Inflammatory macrophage treated with lipopolysaccharide for 4 hours (primary cell): Measurements from ENCODE around the gene MAD1L1.

ENCODE experiments used
- DNase-seq: peaks from one replicate; pipeline ENCODE4 v3.0.0-alpha.2; 2020

Gene MAD1L1

DNA sequence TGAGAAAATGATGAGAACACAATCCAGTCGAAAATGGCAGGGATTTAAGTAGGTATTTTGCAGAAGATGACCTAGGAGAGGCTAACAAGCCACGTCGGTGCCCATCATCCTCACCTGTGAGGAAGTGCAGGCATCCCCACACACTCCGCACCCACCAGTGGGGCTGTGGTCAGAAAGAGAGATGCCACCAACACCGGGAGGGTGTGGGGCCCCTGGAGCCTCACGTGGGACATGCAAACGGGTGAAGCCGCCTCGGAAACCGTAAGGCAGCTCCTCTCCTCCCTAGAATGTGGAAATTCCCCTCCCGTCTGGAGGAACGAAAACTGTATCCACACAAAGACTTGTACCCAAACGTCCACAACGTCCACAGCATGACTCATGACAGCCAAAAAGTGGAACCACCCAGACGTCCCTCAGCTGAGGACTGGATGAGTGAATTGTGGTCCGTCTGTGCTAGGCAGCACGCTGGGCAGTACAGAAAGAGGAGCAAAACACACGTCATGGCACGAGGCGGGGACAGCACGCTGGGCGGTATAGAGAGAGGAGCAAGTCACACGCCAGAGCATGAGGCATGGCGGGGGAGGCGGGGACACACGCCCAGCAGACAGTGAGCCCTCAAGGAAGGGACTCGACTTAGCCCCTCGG, 316.7 kb downstream of the MAD1L1 start:
- peak; percentile 98 for DNase-seq

GRCh38 chr7:1915326-1915725, 317.4 kb downstream of the MAD1L1 start:
- no peak for DNase-seq

DNA sequence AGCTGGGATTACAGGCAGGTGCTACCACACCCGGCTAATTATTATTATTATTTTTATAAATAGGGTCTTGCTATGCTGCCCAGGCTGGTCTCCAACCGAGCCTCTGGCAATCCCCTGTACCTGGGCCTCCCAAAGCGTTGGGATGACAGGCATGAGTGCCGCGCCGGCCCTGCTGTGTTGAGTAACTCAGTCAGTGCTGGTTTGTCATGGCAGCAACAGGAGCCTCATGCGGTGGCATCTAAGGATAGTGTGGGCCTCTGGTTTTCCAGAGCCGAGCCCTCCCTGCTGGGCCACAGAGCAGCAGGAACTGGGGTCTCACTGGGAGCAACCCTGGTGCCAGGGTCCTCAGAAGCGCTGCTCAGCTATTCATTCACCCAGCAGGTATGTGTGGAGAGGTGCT, 318.0 kb downstream of the MAD1L1 start:
- DNase-seq, result no peak

- no peak for DNase-seq
These were observed 318.4 kb downstream of the MAD1L1 start for GRCh38 chr7:1914321-1914720.

DNA sequence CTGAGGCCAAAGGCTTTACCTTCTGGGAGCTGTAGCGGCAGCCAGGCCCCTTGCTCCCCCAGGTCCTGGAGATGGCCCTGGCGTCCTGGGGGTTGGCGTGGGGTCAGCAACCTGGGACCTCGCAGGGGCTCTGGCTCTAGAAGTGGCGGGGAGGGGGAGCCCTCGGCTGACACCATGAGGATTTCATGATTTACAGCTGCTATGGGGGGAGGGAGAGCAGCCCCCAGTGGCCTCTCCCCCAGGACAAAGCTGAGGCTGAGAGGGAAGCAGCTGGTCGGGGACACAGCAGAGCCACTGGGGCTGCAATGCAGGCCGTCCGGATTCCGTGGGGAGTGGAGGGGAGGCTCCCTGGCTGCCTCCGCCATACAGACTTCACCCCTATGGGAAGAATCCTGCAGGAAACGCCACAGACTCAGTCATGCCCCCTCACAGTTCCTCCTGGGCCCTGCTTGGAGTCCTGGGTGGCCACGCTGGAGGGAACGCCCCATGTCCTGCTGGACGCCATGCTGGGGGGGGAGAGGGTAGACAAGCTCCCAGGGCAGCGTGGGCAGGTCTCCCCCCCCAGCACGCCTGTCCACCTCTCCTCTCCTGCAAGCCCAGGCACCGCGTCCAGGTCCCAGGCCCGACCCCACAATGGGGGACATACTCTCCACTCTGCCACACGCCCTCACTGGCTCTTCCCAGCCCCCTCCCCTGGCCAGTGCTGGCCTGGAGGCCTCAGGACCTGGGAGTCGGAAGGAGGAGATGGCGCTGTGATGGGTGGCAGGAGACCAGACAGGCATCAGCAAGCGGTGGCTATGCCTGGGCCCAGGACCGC, 319.1 kb downstream of the MAD1L1 start:
- DNase-seq, result no peak

GRCh38 chr7:1912593-1913465, 319.9 kb downstream of the MAD1L1 start:
- DNase-seq, result peak; percentile 42

GRCh38 chr7:1911571-1911970, 321.2 kb downstream of the MAD1L1 start:
- DNase-seq, result no peak

- no peak for DNase-seq
These were observed 321.9 kb downstream of the MAD1L1 start for GRCh38 chr7:1910827-1911226.

DNA sequence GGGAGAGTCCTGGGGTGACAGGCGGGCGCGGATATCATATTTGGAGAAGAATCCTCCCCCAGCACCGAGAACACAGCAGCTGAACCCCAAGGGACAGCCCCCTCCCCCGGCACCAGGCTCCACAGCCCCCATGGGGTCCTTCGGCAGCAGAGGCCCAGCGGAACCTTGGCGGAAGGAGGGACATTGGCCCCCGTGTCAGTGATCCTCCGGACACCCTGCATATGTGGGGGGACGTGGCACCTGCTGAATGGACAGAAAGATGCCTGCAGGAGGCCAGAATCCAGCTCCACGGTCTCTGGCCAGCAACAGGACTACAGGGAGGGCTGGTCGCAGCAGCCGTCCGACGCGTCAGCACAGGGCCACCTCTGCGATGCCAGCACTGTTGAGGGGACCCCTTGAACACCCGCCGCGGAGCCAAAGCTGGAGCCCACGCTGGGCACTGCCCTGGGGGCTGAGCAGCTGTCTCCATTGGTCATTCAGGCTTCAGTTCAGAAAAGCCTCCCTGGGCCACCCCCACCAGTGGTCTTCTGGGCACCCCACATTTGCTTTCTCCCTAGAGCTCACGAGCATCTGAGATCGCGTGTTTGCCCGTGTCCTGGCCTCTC, 322.6 kb downstream of the MAD1L1 start:
- DNase-seq, result no peak

GRCh38 chr7:1909476-1909875, 323.3 kb downstream of the MAD1L1 start:
- no peak for DNase-seq

- no peak for DNase-seq
These were observed 323.8 kb downstream of the MAD1L1 start for GRCh38 chr7:1908823-1909420.

DNA sequence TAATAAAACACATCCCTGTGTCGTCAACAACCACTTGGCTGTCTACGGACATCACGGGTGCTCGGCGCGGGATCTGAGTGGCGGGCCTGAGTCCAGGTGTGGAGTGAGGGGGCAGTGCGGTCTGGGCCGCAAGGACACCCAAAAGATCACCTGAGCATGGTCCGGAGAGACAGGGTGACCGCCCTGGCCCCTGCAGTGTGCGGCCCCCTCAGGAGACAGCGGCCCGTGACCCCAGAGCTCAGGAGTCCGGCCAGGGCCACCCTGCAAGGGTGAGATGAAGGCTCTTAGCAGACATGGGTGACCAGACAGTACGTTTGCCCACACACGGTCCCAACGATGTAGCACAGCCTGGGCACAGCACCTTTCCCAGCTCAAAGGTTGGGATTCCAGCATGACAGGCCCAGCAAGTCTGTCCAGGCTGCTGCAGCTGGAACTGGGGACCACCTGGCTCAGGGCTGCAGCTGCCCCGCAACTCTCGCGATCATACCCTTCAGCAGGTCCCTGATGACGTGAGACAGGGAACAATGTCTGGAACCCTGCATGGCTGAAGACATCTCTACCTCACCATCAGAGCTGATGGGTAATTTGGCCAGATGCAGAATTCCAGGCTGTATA, 324.9 kb downstream of the MAD1L1 start:
- DNase-seq, result no peak

DNA sequence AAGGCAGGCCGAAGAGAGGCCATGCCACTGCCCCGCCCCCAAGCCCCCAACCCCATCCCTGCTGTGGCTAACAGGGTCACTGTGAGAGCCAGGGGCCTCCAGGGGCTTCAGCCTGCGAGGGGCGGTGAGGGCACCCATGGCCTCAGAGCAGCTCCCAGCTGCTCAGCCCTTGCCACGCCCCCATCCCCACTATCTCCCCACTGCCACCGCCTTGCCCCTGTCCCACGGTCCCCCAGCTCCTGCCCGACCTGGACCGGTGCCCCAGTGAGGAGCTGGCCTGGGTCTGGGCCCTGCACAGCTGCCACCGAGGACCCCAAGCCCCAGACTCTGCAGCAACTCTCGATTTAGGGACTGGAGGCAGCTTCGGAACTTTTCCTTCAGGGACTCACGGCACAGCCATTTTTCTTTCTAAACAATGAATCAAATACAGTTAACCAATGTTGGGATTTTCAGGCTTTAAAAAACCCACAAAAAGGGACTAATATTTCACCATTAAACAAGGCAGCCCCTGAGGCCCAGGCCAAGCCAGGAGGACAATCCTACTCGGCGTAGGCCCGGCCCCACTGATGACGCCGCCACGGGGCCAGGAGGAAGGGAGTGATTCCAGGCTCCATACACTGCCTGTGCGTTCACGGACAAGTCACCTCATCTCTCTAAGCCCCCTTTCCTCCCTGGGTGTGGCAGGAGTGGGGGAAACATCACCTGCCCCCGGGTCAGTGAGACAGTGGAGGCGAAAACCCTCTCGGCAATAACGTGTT, 325.6 kb downstream of the MAD1L1 start:
- DNase-seq, result no peak

- DNase-seq, result no peak
These were observed 326.5 kb downstream of the MAD1L1 start for GRCh38 chr7:1906087-1906830.

DNA sequence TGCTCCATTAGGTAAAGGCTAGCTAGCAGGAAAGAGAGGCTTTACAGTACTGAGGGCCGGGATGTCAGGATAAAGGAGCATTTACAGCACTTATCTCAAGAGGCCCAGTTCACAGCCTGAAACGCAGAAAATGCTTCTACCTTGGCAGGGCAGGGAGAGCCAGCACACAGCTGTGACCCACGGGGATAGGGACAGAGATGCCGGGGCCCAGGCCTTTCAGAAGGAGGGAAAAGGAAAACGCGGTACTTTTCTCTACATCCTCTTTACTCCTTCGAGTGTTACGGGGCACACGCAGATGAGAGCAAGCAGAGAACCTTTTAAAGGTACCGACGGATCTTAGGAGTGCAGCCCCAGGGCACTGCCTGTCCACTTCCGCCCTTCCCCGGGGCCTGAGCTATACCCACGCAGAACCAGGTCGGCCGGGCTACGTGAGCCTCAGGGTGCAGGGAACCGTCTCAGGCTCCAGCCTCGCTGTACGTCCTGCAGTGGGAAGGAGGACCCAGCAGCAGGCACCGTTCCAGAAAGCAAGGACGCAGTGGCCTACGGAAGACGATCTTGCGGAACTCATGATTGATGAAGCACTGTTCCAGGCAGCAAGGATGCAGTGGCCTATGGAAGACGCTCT, 330.4 kb downstream of the MAD1L1 start:
- no peak for DNase-seq

DNA sequence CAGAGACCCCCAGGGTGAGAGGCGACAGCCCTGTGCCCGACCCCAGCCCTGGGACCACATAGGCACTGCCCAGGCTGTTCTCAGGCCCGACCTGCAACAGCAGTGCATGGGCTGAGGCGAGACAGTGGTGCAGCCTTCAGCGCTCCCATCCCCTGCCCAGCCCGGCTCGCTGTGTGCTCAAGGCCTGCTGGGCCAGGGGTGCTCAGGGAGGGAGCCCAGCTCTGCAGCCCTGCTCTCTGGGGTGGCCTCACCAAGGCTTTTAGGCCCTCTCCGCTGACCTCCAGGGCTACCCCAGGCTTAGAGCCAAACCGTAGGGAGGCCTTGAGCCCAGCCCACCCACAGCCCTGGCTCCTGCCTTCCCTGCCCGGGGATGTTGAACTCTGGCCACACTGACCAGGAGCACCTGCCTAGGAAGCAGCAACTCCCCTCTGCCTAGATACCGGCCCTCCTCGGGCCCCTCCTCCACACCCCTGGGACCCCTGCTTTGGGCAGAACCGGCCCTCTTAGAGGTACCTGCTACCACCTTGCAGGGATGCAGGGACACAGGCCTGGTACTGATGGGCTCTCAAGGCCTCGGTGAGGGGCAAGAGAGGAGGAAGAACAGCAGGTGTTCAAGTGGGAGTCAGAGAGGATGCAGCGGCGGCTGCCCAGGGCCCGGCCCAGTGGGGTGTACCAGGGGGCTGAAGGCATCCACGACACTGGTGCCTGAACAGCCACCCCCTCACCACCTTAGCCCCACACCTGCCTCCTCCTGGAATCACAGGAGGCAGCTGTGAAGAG, 331.1 kb downstream of the MAD1L1 start:
- DNase-seq, result no peak

DNA sequence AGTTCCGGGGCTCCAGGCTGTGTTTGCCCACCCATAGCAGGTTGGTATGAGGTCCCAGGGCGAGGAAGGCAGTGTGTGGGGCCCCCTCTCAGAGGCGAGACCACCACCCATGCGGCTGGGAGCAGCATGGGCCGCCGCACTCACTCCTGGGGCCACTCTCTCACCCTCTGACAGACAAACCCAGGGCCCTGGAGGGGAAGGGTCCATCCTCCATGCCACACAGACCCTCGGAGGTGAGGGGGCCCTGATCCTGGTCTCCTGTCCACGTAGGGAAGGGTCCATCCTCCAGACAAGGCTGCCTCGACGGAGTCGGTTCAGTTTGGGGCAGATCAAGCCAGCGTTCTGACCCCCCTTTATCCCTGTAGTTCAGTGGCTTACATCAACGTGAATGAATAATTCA, 331.9 kb downstream of the MAD1L1 start:
- DNase-seq, result no peak

DNA sequence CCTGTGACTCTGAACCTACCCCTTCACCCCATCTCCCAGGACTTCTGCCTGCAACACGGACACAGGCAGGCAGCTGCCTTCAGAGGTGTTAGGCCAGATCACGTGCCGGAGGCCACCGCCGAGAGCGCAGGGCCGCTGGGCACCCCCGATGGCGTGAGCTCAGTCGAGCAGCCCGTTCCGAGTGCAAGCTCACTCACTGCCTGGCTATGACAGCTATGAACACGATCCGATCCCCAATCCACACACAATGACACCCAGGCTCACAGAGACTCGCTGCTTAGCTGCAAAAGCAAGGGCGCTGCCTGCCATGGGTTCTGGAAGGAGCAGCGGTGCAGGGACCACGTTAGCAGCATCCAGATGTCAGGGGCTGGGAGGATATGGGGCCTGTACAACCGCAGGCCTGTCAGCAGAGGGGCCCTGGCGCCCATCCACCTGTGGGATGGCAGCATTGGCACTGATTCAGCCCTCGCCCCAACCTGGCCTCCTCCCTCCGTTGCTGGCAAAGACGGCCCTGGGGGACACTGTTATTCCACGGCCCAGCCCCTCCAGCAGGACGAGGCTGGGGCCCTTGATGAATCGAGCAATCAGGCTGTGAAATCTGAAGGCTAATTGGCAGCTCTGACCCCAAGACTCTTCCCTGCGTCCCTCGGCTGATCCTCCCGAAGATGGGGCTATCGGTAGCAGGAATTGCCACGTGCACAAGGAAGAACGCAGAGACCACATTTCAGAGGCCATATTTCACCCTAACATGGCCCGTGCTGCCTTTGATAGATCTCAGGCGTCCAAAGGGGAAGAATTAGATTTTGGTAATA, 332.6 kb downstream of the MAD1L1 start:
- no peak for DNase-seq

- DNase-seq, result no peak
These were observed 333.5 kb downstream of the MAD1L1 start for GRCh38 chr7:1899196-1899595.
